ENCODE measurements around the gene TAGAP. TPM values are rescaled to one million over a fixed set of nuclear protein-coding genes. Genes with fewer than 3 reads are reported as not detected.

The TAGAP gene
- total and polyA plus RNA-seq, 2 experiments from 2014 or later: not detected

- no peak overlapping the region for H3K4me2 ChIP-seq (ENCODE audit: unreplicated experiment)
- no peak for DNase-seq
- no peak overlapping the region for H3K27ac ChIP-seq
- no peak overlapping the region for H3K9ac ChIP-seq
- H3K4me1 ChIP-seq (ENCODE audit: insufficient read depth): peaks cover 21% of the 10 kb centered on the region
- 86 to 90% methylated on average over 5 of the region's 5 CpGs for WGBS, 2 experiments (ENCODE audit: low coverage in 1 of 2, low lambda C conversion rate in 2 of 2, missing lambda C conversion rate in 2 of 2)
- in situ Hi-C loops (cut with MboI): no loop called here
- no peaks in the 10 kb centered on the region for H3K79me2 ChIP-seq (ENCODE audit: insufficient read depth)
- no peaks in the 10 kb centered on the region for H3K9me2 ChIP-seq (ENCODE audit: insufficient read depth)
- 0 out of 2 replicates have a peak overlapping the region, but pooled peaks have one; percentile 34 for H3K4me3 ChIP-seq
- H3F3A ChIP-seq (ENCODE audit: insufficient read depth): peaks cover 12% of the 10 kb centered on the region; the same call in 1 of the 2 replicates
- TF ChIP-seq EZH2phosphoT487 (IDR thresholded peaks at IDR 0.05; ENCODE audit: insufficient read depth, low read depth): no peak
- TF ChIP-seq EZH2 (IDR thresholded peaks at IDR 0.05; ENCODE audit: insufficient read depth, poor library complexity, severe bottlenecking): no peak
- H3K36me3 ChIP-seq (ENCODE audit: low read depth): no peaks in the 10 kb centered on the region
- no peaks in the 10 kb centered on the region for H4K20me1 ChIP-seq (ENCODE audit: insufficient read depth)
- H3K9me3 ChIP-seq (ENCODE audit: low read depth): no peaks in the 10 kb centered on the region
- no peaks in the 10 kb centered on the region for H3K27me3 ChIP-seq (replicated peaks; ENCODE audit: insufficient read depth)
- no peak overlapping the region for H2AFZ ChIP-seq
Observed at GRCh38 chr6:159037756-159038290, 7.0 kb downstream of the TAGAP start.

GRCh38 chr6:159036673-159037072 is 8.1 kb downstream of the TAGAP start:
- in situ Hi-C loops (cut with MboI): no loop called here
- no peaks in the 10 kb centered on the region for H4K20me1 ChIP-seq (ENCODE audit: insufficient read depth)

GRCh38 chr6:159035891-159036290 is 8.9 kb downstream of the TAGAP start:
- in situ Hi-C loops (cut with MboI): no loop called here

More at GRCh38 chr6:159036673-159037072, 8.1 kb downstream of the TAGAP start:
- no peaks in the 10 kb centered on the region for H3K9me3 ChIP-seq (ENCODE audit: low read depth)
- no peaks in the 10 kb centered on the region for H3K27me3 ChIP-seq (replicated peaks; ENCODE audit: insufficient read depth)
- H3K4me3 ChIP-seq: no peak overlapping the region
- no peaks in the 10 kb centered on the region for H3K36me3 ChIP-seq (ENCODE audit: low read depth)
- H3K9me2 ChIP-seq (ENCODE audit: insufficient read depth): no peaks in the 10 kb centered on the region
- no peak overlapping the region for H3K27ac ChIP-seq
- H3K9ac ChIP-seq: no peak overlapping the region
- H3K79me2 ChIP-seq (ENCODE audit: insufficient read depth): no peaks in the 10 kb centered on the region
- peaks cover 12% of the 10 kb centered on the region; the same call in 1 of the 2 replicates for H3F3A ChIP-seq (ENCODE audit: insufficient read depth)
- H2AFZ ChIP-seq: no peak overlapping the region
- DNase-seq: no peak
- no peak overlapping the region for H3K4me2 ChIP-seq (ENCODE audit: unreplicated experiment)
- peaks cover 21% of the 10 kb centered on the region for H3K4me1 ChIP-seq (ENCODE audit: insufficient read depth)
- WGBS, 2 experiments (ENCODE audit: low coverage in 1 of 2, low lambda C conversion rate in 2 of 2, missing lambda C conversion rate in 2 of 2): 89 to 93% methylated on average over 14 of the region's 14 CpGs
- TF ChIP-seq EZH2phosphoT487 (IDR thresholded peaks at IDR 0.05; ENCODE audit: insufficient read depth, low read depth) (no peak), EZH2 (IDR thresholded peaks at IDR 0.05; ENCODE audit: insufficient read depth, poor library complexity, severe bottlenecking) (no peak)

GRCh38 chr6:159033160-159034049 is 11.4 kb downstream of the TAGAP start:
- Histone ChIP-seq H2AFZ (no peak overlapping the region), H3F3A (ENCODE audit: insufficient read depth) (no peaks in the 10 kb centered on the region), H3K27me3 (replicated peaks; ENCODE audit: insufficient read depth) (no peaks in the 10 kb centered on the region), H4K20me1 (ENCODE audit: insufficient read depth) (no peaks in the 10 kb centered on the region), H3K4me3 (no peak overlapping the region), H3K4me1 (ENCODE audit: insufficient read depth) (peaks cover 5% of the 10 kb centered on the region), H3K27ac (no peak overlapping the region), H3K4me2 (ENCODE audit: unreplicated experiment) (no peak overlapping the region), H3K9me2 (ENCODE audit: insufficient read depth) (no peaks in the 10 kb centered on the region), H3K9me3 (ENCODE audit: low read depth) (no peaks in the 10 kb centered on the region), H3K36me3 (ENCODE audit: low read depth) (no peaks in the 10 kb centered on the region), H3K79me2 (ENCODE audit: insufficient read depth) (no peaks in the 10 kb centered on the region), H3K9ac (no peak overlapping the region)
- TF ChIP-seq EZH2phosphoT487 (IDR thresholded peaks at IDR 0.05; ENCODE audit: insufficient read depth, low read depth): no peak
- TF ChIP-seq EZH2 (IDR thresholded peaks at IDR 0.05; ENCODE audit: insufficient read depth, poor library complexity, severe bottlenecking): no peak
- WGBS, 2 experiments (ENCODE audit: low coverage in 1 of 2, low lambda C conversion rate in 2 of 2, missing lambda C conversion rate in 2 of 2): 61 to 66% methylated on average over 11 of the region's 11 CpGs
- DNase-seq: no peak
- in situ Hi-C loops (cut with MboI): no loop called here

More at GRCh38 chr6:159035891-159036290, 8.9 kb downstream of the TAGAP start:
- TF ChIP-seq EZH2 (IDR thresholded peaks at IDR 0.05; ENCODE audit: insufficient read depth, poor library complexity, severe bottlenecking) (no peak), EZH2phosphoT487 (IDR thresholded peaks at IDR 0.05; ENCODE audit: insufficient read depth, low read depth) (no peak)
- Histone ChIP-seq H3K9ac (no peak overlapping the region), H3K4me1 (ENCODE audit: insufficient read depth) (peaks cover 21% of the 10 kb centered on the region), H4K20me1 (ENCODE audit: insufficient read depth) (no peaks in the 10 kb centered on the region), H2AFZ (no peak overlapping the region), H3K4me2 (ENCODE audit: unreplicated experiment) (no peak overlapping the region), H3K27me3 (replicated peaks; ENCODE audit: insufficient read depth) (no peaks in the 10 kb centered on the region), H3K36me3 (ENCODE audit: low read depth) (no peaks in the 10 kb centered on the region), H3K79me2 (ENCODE audit: insufficient read depth) (no peaks in the 10 kb centered on the region), H3K27ac (no peak overlapping the region), H3K9me2 (ENCODE audit: insufficient read depth) (no peaks in the 10 kb centered on the region), H3K4me3 (no peak overlapping the region), H3K9me3 (ENCODE audit: low read depth) (no peaks in the 10 kb centered on the region), H3F3A (ENCODE audit: insufficient read depth) (peaks cover 12% of the 10 kb centered on the region; the same call in 1 of the 2 replicates)
- DNase-seq: no peak
- 91 to 93% methylated on average over 17 of the region's 17 CpGs for WGBS, 2 experiments (ENCODE audit: low coverage in 1 of 2, low lambda C conversion rate in 2 of 2, missing lambda C conversion rate in 2 of 2)

All from GM23248 (cell line).